Measurements from ENCODE around the gene SCMH1.
"Not testable (repeated sequence)": the region's sequence is repeated elsewhere in the genome, so short reads cannot be mapped to it uniquely, and the experiment has no call there.

The SCMH1 gene

DNA sequence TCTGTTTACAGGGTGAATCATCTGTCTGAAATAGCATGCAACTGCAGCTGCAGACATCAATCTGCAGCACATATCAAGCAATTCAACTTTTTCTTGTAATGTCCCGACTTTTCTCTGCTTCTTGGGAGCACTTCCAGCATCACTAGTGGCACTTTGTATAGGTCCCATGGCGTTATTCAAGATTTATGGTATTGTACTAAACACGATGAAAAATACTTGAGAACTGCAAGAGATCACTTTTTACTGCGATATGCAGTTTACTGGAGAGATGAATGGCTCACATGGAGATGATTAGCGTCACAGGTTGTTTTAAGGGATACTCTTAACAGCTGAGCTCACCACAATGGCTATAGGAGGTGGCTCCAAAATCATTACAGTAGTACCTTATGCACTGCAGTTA is 7.2 kb upstream of the SCMH1 start:
- no peak for DNase-seq (ENCODE audit: low spot score)

DNA sequence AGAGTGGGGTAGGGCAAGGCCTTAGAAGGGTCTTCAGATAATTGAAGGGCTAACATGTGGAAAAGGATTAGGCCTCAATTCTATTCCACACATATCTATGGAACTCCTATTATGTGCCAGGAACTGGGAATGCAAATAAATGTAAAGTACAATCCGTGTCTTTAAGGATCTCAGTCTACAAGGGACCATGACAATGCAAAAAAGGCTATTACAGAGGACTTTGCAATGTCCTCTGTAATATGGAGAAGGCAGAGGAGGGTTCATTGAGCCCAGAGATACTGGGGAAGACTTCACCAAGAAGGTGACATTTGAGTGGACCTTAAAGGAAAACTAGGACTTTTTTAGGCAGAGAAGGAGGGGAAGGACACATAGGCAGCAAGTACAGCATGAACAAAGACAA is 4.5 kb upstream of the SCMH1 start:
- no peak for DNase-seq (ENCODE audit: low spot score)

GRCh38 chr1:41245659-41246058 is 3.6 kb upstream of the SCMH1 start:
- no peak for DNase-seq (ENCODE audit: low spot score)

- DNase-seq (ENCODE audit: low spot score), result no peak
Measured at GRCh38 chr1:41243079-41243385, 926 bp upstream of the SCMH1 start.

DNA sequence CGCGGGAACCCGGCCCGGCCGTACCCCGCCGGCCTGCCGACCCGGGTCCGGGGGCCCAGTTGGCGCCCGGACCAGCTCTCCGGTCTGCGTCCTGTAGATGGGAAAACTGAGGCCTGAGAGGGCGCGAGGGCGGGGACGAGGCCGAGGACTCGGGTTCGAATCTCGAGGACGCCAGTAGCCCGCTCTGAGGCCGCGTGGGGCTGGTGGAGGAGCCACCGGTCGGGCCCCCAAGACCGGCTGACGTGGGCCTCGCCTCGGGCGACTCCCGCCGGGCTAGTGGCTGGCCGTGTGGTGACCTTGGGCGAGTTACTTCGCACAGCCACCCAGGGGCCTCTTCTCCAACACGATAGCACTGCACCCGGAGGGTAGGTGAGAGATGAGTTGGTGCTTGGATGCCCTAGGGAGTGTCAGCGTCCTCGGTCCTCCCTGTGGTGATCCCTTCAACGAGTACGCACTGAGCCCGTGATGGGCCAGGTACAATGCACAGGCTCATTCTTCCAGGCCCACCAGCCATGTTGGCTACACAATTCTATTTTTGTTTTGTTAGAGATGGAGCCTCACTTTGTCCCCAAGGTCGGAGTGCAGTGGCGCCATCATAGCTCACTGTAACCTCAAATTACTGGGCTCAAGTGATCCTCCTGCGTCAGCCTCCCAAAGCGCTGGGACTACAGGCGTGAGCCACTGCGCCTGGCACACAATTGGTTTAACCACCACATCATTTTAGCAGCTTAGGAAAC is 404 bp upstream of the SCMH1 start:
- no peak for DNase-seq (ENCODE audit: low spot score)

- peak; percentile 36 for DNase-seq (ENCODE audit: low spot score)
Measured at GRCh38 chr1:41241354-41241748, 755 bp downstream of the SCMH1 start.

- DNase-seq (ENCODE audit: low spot score), result peak; percentile 12
Measured at GRCh38 chr1:41240781-41241353, 1.2 kb downstream of the SCMH1 start.

GRCh38 chr1:41239988-41240610 is 2.0 kb downstream of the SCMH1 start:
- no peak for DNase-seq (ENCODE audit: low spot score)

GRCh38 chr1:41238311-41238988 is 3.7 kb downstream of the SCMH1 start:
- peak; percentile 15 for DNase-seq (ENCODE audit: low spot score)

DNA sequence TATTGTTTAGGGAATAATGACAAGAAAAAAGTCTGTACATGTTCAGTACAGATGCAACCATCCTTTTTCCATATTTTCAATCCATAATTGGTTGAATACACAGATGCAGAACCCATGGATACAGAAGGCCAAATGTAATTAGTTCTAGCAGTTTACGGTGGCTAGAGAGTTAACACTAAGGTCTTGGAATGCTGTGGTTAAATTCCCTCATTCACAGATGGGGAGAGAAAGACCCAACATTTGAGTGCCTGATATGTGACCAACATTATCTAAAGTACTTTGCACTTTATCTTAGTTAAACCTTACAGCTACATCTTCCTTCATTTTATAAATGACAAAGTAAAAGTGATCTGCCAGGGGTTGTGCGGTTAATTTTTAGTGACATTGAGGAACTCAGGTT is 5.3 kb downstream of the SCMH1 start:
- no peak for DNase-seq (ENCODE audit: low spot score)

- no peak for DNase-seq (ENCODE audit: low spot score)
Measured at GRCh38 chr1:41235893-41236292, 6.2 kb downstream of the SCMH1 start.

DNA sequence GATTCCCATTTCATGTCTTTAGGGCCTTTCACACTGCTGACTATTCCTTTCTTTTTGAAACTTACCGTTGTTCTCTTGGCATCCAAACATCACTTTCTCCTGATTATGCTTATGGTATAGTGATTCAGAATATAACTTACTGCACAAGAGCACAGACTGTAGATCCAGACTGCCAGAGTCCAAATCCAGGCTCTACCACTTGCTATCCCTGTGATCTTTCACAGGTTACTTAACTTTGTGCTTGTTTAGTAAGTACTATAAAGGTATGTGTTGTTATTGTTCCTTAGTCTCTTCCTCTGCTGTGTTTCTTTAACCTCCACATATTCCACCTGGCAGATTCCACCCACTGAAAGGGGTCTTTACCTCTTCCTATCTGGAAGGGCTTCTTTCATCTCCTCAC is 8.4 kb downstream of the SCMH1 start:
- no peak for DNase-seq (ENCODE audit: low spot score)

DNA sequence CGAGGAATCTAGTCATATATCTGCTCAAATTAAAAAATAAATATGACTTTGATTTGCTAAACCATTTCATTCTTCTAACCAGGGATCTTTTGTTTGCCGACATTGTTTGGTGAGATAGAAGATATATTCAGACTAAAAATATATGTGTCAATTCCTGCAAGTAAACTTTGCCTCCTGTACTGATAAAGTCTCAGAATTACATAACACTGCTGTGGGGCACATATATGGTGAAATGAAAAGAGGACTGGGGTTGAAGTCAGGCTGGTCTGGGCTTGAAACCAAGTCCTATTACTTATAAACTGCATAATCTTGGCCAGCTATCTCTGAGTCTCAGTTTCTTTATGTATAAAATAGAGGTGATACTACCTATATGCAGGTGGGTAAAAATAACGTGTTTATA is 9.8 kb downstream of the SCMH1 start:
- no peak for DNase-seq (ENCODE audit: low spot score)

DNA sequence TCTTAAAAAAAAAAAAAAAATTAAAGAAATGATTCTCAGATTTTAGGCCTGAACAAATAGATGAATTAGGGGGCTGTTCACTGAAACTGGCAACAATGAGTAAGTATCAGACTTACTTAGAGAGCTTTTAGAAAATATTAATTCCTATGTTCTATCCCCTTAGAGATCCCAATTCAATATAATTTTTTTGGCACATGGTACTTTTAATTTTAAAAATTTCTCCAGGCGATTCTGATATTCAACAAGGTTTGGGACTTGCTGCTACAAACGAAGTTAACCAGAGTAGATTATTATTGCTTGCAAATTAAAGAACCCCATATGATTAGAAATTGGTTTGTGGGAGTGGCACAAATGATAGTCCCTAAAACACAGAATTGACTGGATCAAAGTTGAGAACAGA is 11.4 kb downstream of the SCMH1 start:
- no peak for DNase-seq (ENCODE audit: low spot score)

GRCh38 chr1:41229219-41229618 is 12.9 kb downstream of the SCMH1 start:
- DNase-seq (ENCODE audit: low spot score), result not testable (repeated sequence)

- no peak for DNase-seq (ENCODE audit: low spot score)
Measured at GRCh38 chr1:41226815-41227434, 15.2 kb downstream of the SCMH1 start.

- no peak for DNase-seq (ENCODE audit: low spot score)
Measured at GRCh38 chr1:41225495-41225894, 16.6 kb downstream of the SCMH1 start.

DNA sequence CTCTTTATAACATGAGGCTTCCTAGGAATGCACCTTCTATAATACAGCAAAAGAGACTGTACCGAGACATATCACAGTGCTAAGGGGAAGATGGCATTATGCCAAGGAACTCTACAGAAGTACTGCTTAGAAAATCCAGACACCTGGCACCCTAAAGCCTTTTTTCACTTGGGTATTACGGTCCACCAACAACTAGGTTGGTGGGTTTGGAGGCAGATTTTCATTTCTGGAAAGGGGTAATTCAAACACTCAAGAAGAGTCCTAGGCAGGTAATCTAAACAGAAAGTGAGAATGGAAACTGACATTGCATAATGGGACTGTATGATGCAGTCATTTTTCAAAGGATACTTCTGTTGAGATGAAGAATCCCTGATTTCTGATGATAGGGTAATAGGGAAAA is 19.6 kb downstream of the SCMH1 start:
- DNase-seq (ENCODE audit: low spot score), result no peak

DNA sequence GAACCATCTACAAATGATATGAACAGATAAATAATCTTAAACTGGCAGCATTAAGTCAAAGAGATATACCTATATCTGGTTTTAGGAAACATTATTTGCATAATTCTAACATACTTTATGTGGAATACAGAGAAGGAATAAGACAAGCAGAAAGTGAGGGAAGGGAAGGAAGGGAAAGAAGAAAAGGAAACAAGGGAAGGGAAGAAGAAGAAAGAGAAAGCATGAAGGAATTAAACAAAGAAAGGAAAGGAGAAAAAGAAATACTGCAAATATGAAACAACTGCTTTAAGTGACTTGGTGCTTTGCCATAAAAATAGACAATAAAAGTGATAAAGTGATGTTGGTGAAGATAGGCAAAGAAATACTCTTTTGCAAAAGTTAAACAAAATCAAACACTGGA is 20.1 kb downstream of the SCMH1 start:
- DNase-seq (ENCODE audit: low spot score), result no peak

- DNase-seq (ENCODE audit: low spot score), result no peak
Measured at GRCh38 chr1:41218152-41218551, 24.0 kb downstream of the SCMH1 start.

- DNase-seq (ENCODE audit: low spot score), result no peak
Measured at GRCh38 chr1:41217441-41217840, 24.7 kb downstream of the SCMH1 start.

DNA sequence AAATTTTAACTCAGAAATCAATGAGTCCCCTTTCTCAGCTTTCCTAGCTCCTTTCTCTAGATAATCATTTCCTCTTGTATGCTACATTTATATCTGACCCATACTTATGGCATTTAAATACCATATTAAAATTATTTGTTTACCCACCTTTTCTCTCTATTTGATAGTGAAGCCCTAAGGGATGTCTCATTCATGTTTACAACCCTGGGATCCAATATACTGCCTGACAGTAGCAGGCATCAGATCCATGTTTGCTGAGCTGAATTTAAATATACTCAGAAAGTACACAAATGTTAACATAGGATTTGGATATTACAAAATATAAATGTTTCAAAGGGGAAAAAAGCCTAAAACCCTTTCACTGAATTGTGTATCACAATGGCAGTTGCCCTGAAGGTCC is 26.5 kb downstream of the SCMH1 start:
- DNase-seq (ENCODE audit: low spot score), result no peak

DNA sequence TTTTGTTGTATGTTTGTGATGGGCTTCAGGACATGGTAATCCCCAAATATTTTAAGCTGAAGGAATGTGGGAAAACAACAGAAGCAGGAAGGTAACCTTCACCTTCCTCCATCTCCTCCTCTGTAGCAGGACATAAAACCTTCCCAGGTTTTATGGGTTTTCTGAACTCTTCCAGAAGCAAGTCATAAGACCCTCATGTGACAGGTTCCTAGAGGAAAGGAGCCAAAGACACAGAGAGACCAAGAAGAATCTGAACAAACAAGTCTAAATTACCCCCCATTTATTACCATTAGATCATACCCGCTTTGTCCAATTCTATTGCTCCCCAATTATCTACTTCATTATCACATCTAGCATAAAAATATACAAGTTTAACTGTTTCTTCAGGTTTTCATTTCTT is 28.8 kb downstream of the SCMH1 start:
- DNase-seq (ENCODE audit: low spot score), result no peak

Data from kidney capillary endothelial cell (primary cell).